HEK293 (cell line): ENCODE results near the gene MCM10.

Source experiments
- CTCF ChIA-PET: fragments of 350-600 bp; formaldehyde crosslinking; extraction: SDS; loops from one replicate; lab custom pipeline; 2021; ENCODE audit warnings: antibody characterized with exemption; lab: Yijun Ruan, JAX
- POLR2A ChIA-PET: fragments of 300-600 bp; formaldehyde crosslinking; extraction: SDS; loops from one replicate; lab custom pipeline; 2020; ENCODE audit warnings: antibody characterized with exemption, inconsistent platforms; lab: Yijun Ruan, JAX
- H3K27ac ChIP-seq: fragments of 200-500 bp; sonication (Bioruptor generic); 2 replicates; pipeline ENCODE4 v1.5.1; 2014; ENCODE audit warnings: low read depth, low read length, control low read depth, inconsistent platforms; ENCODE audit errors: extremely low read depth
- H3K36me3 ChIP-seq, 2 experiments: fragments of 200-500 bp in 1 of 2; sonication (Bioruptor generic) in 1 of 2; 1 replicate in 1 of 2; 2 replicates in 1 of 2; pipeline ENCODE4 v1.5.1; 2014 to 2017; ENCODE audit warnings: inconsistent platforms in 2 of 2, low read length in 2 of 2; ENCODE audit not compliant: control insufficient read depth in 2 of 2, insufficient read depth in 1 of 2
- H3K4me1 ChIP-seq: fragments of 200-500 bp; sonication (Bioruptor generic); 2 replicates; pipeline ENCODE4 v1.5.1; 2014; ENCODE audit warnings: mild to moderate bottlenecking, low read length, inconsistent platforms; ENCODE audit not compliant: control insufficient read depth, insufficient read depth
- H3K4me3 ChIP-seq: 2 replicates; pipeline ENCODE4 v1.5.1; 2011; ENCODE audit warnings: low read depth, mild to moderate bottlenecking, control low read depth, low read length, moderate library complexity
- H3K9me3 ChIP-seq: fragments of 200-500 bp; sonication (Bioruptor generic); 2 replicates; pipeline ENCODE4 v1.5.1; 2014; ENCODE audit warnings: low read depth, low read length, inconsistent platforms; ENCODE audit not compliant: control insufficient read depth, insufficient read depth
- ATF2 ChIP-seq: fragments of 450-650 bp; formaldehyde crosslinking; IDR thresholded peaks from 2 replicates; pipeline ENCODE4 v1.5.1; 2016; ENCODE audit warnings: missing biosample characterization, missing genetic modification characterization, low read depth
- HOXC10 ChIP-seq: sonication (generic); formaldehyde crosslinking; IDR thresholded peaks from 2 replicates; pipeline ENCODE4 v1.8.1; 2023; ENCODE audit warnings: mild to moderate bottlenecking, missing genetic modification reagents
- HOXD13 ChIP-seq: sonication (generic); formaldehyde crosslinking; IDR thresholded peaks from 2 replicates; pipeline ENCODE4 v1.8.0; 2022; ENCODE audit warnings: missing genetic modification reagents, borderline replicate concordance
- MZF1 ChIP-seq: fragments of 450-650 bp; formaldehyde crosslinking; IDR thresholded peaks from 2 replicates; pipeline ENCODE4 v1.5.1; 2017; ENCODE audit warnings: missing biosample characterization, missing genetic modification characterization, borderline replicate concordance
- PRDM1 ChIP-seq: fragments of 450-650 bp; formaldehyde crosslinking; IDR thresholded peaks from 2 replicates; pipeline ENCODE4; 2016; ENCODE audit warnings: missing biosample characterization, missing genetic modification characterization
- TCF7L2 ChIP-seq: IDR thresholded peaks from 2 replicates; pipeline ENCODE4 v1.6.1; 2011; ENCODE audit warnings: low read depth, mild to moderate bottlenecking, inconsistent platforms, low read length, moderate library complexity, borderline replicate concordance
- WT1 ChIP-seq: fragments of 450-650 bp; formaldehyde crosslinking; IDR thresholded peaks from 2 replicates; pipeline ENCODE4 v1.5.1; 2016; ENCODE audit warnings: missing biosample characterization, missing genetic modification characterization
- ZBTB1 ChIP-seq: fragments of 450-650 bp; formaldehyde crosslinking; IDR thresholded peaks from 2 replicates; pipeline ENCODE4 v1.5.1; 2016; ENCODE audit warnings: missing biosample characterization, missing genetic modification characterization
- ZFHX2 ChIP-seq: fragments of 450-650 bp; formaldehyde crosslinking; conservative IDR thresholded peaks from 2 replicates; pipeline ENCODE4 v1.5.1; 2016; ENCODE audit warnings: missing biosample characterization, missing genetic modification characterization
- ZFP3 ChIP-seq: fragments of 450-650 bp; formaldehyde crosslinking; IDR thresholded peaks from 2 replicates; pipeline ENCODE4 v1.5.1; 2016; ENCODE audit warnings: low read depth, missing biosample characterization, missing genetic modification characterization
- ZNF132 ChIP-seq: fragments of 450-650 bp; formaldehyde crosslinking; IDR thresholded peaks from 2 replicates; pipeline ENCODE4 v1.5.1; 2017; ENCODE audit warnings: missing biosample characterization, missing genetic modification characterization, borderline replicate concordance
- ZNF157 ChIP-seq: fragments of 450-650 bp; formaldehyde crosslinking; IDR thresholded peaks from 2 replicates; pipeline ENCODE4 v1.5.1; 2016; ENCODE audit warnings: missing biosample characterization, missing genetic modification characterization
- ZNF19 ChIP-seq: fragments of 450-650 bp; formaldehyde crosslinking; IDR thresholded peaks from 2 replicates; pipeline ENCODE4; 2016; ENCODE audit warnings: missing biosample characterization, missing genetic modification characterization, low read depth
- ZNF2 ChIP-seq: fragments of 450-650 bp; formaldehyde crosslinking; IDR thresholded peaks from 2 replicates; pipeline ENCODE4 v1.5.1; 2016; ENCODE audit warnings: missing biosample characterization, missing genetic modification characterization
- ZNF211 ChIP-seq: fragments of 450-650 bp; formaldehyde crosslinking; IDR thresholded peaks from 2 replicates; pipeline ENCODE4 v1.5.1; 2016; ENCODE audit warnings: low read depth, missing biosample characterization, missing genetic modification characterization
- ZNF239 ChIP-seq: fragments of 450-650 bp; formaldehyde crosslinking; IDR thresholded peaks from 2 replicates; pipeline ENCODE4 v1.5.1; 2016; ENCODE audit warnings: missing biosample characterization, missing genetic modification characterization
- ZNF280C ChIP-seq: fragments of 450-650 bp; formaldehyde crosslinking; IDR thresholded peaks from 2 replicates; pipeline ENCODE4 v1.5.1; 2016; ENCODE audit warnings: missing biosample characterization, missing genetic modification characterization
- ZNF311 ChIP-seq: fragments of 450-650 bp; formaldehyde crosslinking; IDR thresholded peaks from 2 replicates; pipeline ENCODE4 v1.5.1; 2017; ENCODE audit warnings: missing biosample characterization, missing genetic modification characterization, borderline replicate concordance
- ZNF350 ChIP-seq: fragments of 450-650 bp; formaldehyde crosslinking; IDR thresholded peaks from 2 replicates; pipeline ENCODE4 v1.5.0; 2017; ENCODE audit warnings: missing biosample characterization, mild to moderate bottlenecking, missing genetic modification characterization
- ZNF37A ChIP-seq: fragments of 450-650 bp; IDR thresholded peaks from 2 replicates; pipeline ENCODE4 v1.5.1; 2018; ENCODE audit warnings: missing biosample characterization, missing genetic modification characterization
- ZNF433 ChIP-seq: fragments of 450-650 bp; formaldehyde crosslinking; IDR thresholded peaks from 2 replicates; pipeline ENCODE4 v1.5.1; 2016; ENCODE audit warnings: missing biosample characterization, missing genetic modification characterization, low read depth
- ZNF449 ChIP-seq: fragments of 450-650 bp; formaldehyde crosslinking; IDR thresholded peaks from 2 replicates; pipeline ENCODE4 v1.5.1; 2017; ENCODE audit warnings: missing biosample characterization, mild to moderate bottlenecking, missing genetic modification characterization, moderate library complexity
- ZNF560 ChIP-seq: fragments of 450-650 bp; formaldehyde crosslinking; IDR thresholded peaks from 2 replicates; pipeline ENCODE4 v1.5.1; 2017; ENCODE audit warnings: missing biosample characterization, missing genetic modification characterization, borderline replicate concordance
- ZNF623 ChIP-seq: fragments of 450-650 bp; formaldehyde crosslinking; IDR thresholded peaks from 2 replicates; pipeline ENCODE4 v1.5.1; 2016; ENCODE audit warnings: missing biosample characterization, missing genetic modification characterization
- ZNF777 ChIP-seq: fragments of 450-650 bp; formaldehyde crosslinking; IDR thresholded peaks from 2 replicates; pipeline ENCODE4 v1.5.1; 2017; ENCODE audit warnings: missing biosample characterization, missing genetic modification characterization, borderline replicate concordance
- ZSCAN4 ChIP-seq: fragments of 450-650 bp; formaldehyde crosslinking; IDR thresholded peaks from 2 replicates; pipeline ENCODE4 v1.5.1; 2017; ENCODE audit warnings: missing biosample characterization, missing genetic modification characterization
- ZXDB ChIP-seq: fragments of 450-650 bp; formaldehyde crosslinking; IDR thresholded peaks from 2 replicates; pipeline ENCODE4 v1.5.1; 2016; ENCODE audit warnings: missing biosample characterization, missing genetic modification characterization

The MCM10 gene

GRCh38 chr10:13236638-13237037, 75.3 kb downstream of the MCM10 start (continued):
- no peak for TF ChIP-seq ZNF280C (tag by site-specific recombination)

- CTCF ChIA-PET: no interaction called here
- no peaks in the 10 kb centered on the region for H3K4me1 ChIP-seq
- H3K9me3 ChIP-seq: no peaks in the 10 kb centered on the region
- no peak overlapping the region for H3K27ac ChIP-seq
- TF ChIP-seq HOXC10 (CRISPR knock-in tag): no peak
- no peak for TF ChIP-seq MZF1 (tag by site-specific recombination)
- no peak for TF ChIP-seq ZNF37A (tag by site-specific recombination)
- TF ChIP-seq ZNF449 (tag by site-specific recombination): no peak
- no peak for TF ChIP-seq ATF2 (tag by site-specific recombination)
- TF ChIP-seq ZNF350: no peak
- no peak for TF ChIP-seq ZNF157 (tag by site-specific recombination)
- no peak for TF ChIP-seq TCF7L2
- TF ChIP-seq WT1 (tag by site-specific recombination): no peak
- no peak for TF ChIP-seq PRDM1 (tag by site-specific recombination)
- TF ChIP-seq ZNF211 (tag by site-specific recombination): no peak
- TF ChIP-seq ZFHX2: no peak
- TF ChIP-seq ZBTB1 (tag by site-specific recombination): no peak
- no peak for TF ChIP-seq ZNF239
- TF ChIP-seq ZNF311 (tag by site-specific recombination): no peak
- TF ChIP-seq ZXDB (tag by site-specific recombination): no peak
- no peak for TF ChIP-seq ZNF623 (tag by site-specific recombination)
- POLR2A ChIA-PET: no interaction called here
- no peak overlapping the region for H3K4me3 ChIP-seq
- no peaks in the 10 kb centered on the region for H3K36me3 ChIP-seq
Observed at GRCh38 chr10:13238271-13239077, 77.1 kb downstream of the MCM10 start.

GRCh38 chr10:13239923-13240322, 78.6 kb downstream of the MCM10 start:
- POLR2A ChIA-PET: no interaction called here
- H3K27ac ChIP-seq: no peak overlapping the region
- H3K4me3 ChIP-seq: no peak overlapping the region
- no peaks in the 10 kb centered on the region for H3K36me3 ChIP-seq
- no peaks in the 10 kb centered on the region for H3K9me3 ChIP-seq
- CTCF ChIA-PET: no interaction called here
- no peaks in the 10 kb centered on the region for H3K4me1 ChIP-seq
- TF ChIP-seq ZSCAN4 (tag by site-specific recombination) (no peak), ZNF777 (tag by site-specific recombination) (no peak), ZNF433 (tag by site-specific recombination) (no peak), ZNF2 (tag by site-specific recombination) (no peak), ZNF132 (tag by site-specific recombination) (no peak), ZFP3 (tag by site-specific recombination) (no peak), HOXD13 (no peak), ZNF560 (no peak), ZNF19 (tag by site-specific recombination) (no peak)
